ENCODE data around the gene ADAMTS19.

DNA sequence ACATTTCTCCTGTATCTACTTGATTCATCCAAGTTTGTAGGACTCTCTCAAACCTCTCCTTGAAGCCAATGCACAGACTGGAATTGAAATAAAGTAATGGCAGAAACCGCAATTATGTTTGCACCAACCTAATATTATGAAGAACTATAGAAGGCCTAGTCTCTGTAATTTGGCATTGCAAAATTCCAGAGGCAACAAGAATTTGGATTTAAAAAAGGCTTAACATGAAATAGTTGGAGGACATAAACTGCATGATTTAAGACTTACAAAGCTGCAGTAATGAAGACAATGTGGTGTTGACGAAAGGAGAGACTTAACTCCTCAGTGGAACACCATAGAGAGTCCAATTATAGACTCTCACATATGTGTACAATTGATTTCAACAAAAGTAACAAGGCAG is 170.0 kb downstream of the ADAMTS19 start:
- TF ChIP-seq, protein P1, sequence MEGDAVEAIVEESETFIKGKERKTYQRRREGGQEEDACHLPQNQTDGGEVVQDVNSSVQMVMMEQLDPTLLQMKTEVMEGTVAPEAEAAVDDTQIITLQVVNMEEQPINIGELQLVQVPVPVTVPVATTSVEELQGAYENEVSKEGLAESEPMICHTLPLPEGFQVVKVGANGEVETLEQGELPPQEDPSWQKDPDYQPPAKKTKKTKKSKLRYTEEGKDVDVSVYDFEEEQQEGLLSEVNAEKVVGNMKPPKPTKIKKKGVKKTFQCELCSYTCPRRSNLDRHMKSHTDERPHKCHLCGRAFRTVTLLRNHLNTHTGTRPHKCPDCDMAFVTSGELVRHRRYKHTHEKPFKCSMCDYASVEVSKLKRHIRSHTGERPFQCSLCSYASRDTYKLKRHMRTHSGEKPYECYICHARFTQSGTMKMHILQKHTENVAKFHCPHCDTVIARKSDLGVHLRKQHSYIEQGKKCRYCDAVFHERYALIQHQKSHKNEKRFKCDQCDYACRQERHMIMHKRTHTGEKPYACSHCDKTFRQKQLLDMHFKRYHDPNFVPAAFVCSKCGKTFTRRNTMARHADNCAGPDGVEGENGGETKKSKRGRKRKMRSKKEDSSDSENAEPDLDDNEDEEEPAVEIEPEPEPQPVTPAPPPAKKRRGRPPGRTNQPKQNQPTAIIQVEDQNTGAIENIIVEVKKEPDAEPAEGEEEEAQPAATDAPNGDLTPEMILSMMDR (conservative IDR thresholded peaks at IDR 0.05; ENCODE audit: low read length), result no peak
- no peak for TF ChIP-seq EZH2phosphoT487 (IDR thresholded peaks at IDR 0.05; ENCODE audit: borderline replicate concordance, low read depth, low read length)
